ENCODE data around the gene OSBPL2.

GRCh38 chr20:62323980-62324906 lies 85.9 kb downstream of the OSBPL2 start:
- no peak for TF ChIP-seq CTCF (tag by site-specific recombination; IDR thresholded peaks at IDR 0.05)
- no peak for TF ChIP-seq REST (tag by site-specific recombination; IDR thresholded peaks at IDR 0.05)

Data from HEK293 (cell line).